GM21786 (cell line): ENCODE results near the gene ARAP3.
A peak's percentile ranks its signal among the peaks of the same experiment; 100 is the strongest.
"Not testable (repeated sequence)": the region's sequence is repeated elsewhere in the genome, so short reads cannot be mapped to it uniquely, and the experiment has no call there.

ENCODE experiments used
- ATAC-seq: cut with Tn5 transposase; IDR thresholded peaks from one replicate; pipeline ENCODE4 v1.9.1; 2021; ENCODE audit not compliant: unreplicated experiment

ARAP3 gene

GRCh38 chr5:141618030-141618803, 63.8 kb downstream of the ARAP3 start:
- peak; percentile 15 for ATAC-seq

DNA sequence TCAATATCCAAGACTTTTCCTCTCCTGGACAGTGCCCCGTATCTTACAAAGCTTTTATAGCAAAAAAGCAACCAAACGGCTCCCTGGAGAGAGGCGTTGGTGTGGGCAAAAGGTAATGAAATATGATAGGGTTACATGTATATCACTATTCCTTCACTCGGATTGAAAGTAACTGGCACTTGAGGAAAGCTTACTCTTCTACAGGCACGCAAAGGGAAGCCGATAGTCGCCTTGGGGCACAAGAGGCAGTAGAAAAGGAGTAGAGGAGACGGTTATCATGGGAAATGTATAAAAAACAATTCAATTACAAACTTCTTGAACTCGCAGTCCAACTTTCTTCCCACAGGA, 64.4 kb downstream of the ARAP3 start:
- ATAC-seq, result no peak

DNA sequence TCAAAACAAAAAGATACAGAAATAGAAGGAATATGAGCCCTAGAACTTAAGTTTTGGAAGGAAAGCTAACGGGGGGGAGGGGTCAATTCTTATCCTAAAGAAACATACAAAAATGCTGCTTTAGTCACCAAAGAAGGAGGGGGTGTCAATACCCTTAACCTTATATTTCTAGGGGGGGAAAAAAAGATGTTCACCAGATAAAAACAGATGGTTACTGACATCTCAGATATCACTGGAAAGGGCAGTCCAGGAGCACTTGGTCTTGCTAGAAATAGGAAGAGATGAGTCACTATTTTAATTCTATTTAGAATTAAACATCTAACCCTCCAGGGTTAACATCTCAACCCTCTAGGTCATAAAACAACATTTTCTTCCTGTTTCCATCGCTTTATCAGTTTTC, 64.9 kb downstream of the ARAP3 start:
- no peak for ATAC-seq

DNA sequence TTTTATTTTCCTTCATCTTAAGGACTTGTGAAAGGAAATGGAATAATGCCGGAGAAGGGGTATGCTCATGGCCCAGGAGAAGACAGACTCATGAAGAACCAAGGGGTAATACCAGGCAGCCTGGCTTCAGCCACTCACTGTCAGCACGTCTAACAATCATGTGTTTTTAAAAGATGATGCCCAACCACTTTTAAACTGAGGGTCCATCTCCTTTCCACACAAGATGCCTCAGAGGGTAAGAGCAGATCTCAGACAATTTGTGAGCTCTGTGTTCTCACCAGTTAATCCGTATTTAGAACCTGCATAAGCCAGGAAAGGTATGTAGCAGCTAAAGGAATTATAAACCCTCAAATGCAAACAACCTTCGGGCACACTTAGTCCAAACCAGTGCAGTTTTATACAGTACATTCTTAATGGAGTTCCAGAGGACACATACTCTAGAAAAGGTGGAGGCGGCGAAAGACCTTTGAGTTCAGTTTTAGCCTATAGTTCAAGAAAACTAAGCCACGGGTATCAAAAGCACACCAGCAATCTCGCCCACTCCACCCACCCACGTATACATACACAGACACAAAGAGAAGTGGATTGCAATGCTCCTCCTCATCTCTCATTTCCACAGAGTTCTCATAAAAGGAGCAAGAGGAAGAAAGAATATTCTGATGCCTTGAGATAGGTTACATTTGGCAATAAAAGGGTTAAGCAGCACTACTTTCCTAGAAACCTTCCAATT, 65.9 kb downstream of the ARAP3 start:
- no peak for ATAC-seq

- no peak for ATAC-seq
Measured at GRCh38 chr5:141613344-141613743, 68.7 kb downstream of the ARAP3 start.

GRCh38 chr5:141611289-141611688, 70.7 kb downstream of the ARAP3 start:
- no peak for ATAC-seq

DNA sequence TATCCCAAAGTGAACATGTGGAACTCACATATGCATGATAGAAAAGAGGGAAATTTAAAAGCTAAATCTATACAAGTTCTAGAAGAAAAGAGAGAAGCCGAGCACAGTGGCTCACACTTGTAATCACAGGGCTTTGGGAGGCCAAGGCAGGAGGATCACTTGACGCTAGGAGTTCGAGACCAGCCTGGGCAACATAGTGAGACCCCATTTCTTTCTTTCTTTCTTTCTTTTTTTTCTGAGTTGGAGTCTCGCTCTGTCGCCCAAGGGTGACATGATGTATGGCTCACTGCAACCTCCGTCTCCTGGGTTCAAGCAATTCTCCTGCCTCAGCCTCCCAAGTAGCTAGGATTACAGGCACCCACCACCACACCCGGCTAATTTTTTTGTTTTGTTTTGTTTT, 72.1 kb downstream of the ARAP3 start:
- not testable (repeated sequence) for ATAC-seq

- ATAC-seq, result no peak
Measured at GRCh38 chr5:141609044-141609443, 73.0 kb downstream of the ARAP3 start.

DNA sequence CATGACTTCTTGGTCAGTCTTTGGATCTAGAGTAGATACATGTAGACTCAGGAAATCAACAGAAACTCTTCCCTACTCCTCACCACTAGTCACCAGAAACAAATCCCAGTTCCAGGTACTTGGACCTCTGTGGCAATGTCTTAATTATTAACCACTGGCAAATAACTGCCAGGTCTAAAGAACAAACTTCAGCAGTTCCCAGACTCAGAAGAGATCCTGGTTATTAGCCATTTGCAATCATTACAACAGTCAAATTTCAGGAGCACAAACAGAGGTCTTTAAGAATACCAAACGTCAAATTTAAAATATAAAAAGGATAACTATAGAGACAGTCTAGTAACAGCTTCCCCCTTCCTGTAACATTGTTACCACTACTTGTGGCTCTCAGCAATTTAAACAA, 73.5 kb downstream of the ARAP3 start:
- no peak for ATAC-seq

DNA sequence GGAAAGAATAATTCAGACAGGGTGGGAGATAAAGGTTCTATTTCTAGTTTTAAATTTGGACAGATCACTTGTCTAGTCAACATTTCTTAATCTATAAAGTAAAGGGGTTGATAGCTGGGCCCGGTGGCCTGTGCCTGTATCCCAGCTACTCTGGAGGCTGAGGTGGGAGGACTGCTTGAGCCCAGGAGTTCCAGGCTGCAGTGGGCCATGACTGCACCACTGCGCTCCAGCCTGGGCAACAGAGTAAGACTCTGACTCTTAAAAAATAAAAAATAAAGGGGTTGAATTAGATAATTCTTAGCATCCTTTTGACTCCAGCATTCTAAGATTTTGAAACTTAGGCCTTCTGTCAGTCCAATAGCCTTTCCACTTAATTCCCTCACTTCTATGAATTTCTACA, 74.0 kb downstream of the ARAP3 start:
- no peak for ATAC-seq

DNA sequence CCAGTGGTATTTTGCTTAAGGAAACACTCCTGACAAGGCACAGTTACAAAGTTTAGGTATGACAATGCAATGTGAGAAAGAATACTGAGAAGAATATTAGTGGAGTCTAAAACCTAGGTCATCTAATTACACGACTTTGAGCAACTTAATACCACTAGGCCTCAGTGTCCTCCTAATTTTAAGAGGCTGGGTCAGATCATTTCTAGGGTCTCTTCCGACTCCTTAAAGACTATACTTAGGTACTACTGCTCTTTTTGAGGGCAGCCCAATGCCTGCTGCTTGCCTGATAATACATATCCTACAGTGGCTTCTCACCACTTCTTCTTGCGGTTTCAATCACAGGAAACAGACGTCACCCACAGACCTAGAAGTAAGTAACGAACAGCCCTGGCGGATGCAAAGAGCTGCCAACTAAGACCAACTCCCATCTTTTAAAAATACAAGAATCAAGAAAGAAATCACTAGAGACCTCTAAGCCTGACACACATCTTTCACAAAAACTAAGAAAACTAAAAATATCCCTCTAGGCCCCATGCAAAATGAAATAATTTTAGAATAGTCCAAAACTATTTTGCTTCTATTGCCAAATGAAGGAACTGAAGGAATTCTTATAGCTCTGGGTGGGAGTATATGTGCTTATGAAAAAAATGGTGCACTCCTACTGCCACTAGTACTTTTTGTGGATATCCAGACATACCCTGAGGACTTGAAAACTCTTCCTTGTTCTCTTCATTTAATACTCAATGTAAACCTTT, 76.3 kb downstream of the ARAP3 start:
- ATAC-seq, result peak; percentile 94

DNA sequence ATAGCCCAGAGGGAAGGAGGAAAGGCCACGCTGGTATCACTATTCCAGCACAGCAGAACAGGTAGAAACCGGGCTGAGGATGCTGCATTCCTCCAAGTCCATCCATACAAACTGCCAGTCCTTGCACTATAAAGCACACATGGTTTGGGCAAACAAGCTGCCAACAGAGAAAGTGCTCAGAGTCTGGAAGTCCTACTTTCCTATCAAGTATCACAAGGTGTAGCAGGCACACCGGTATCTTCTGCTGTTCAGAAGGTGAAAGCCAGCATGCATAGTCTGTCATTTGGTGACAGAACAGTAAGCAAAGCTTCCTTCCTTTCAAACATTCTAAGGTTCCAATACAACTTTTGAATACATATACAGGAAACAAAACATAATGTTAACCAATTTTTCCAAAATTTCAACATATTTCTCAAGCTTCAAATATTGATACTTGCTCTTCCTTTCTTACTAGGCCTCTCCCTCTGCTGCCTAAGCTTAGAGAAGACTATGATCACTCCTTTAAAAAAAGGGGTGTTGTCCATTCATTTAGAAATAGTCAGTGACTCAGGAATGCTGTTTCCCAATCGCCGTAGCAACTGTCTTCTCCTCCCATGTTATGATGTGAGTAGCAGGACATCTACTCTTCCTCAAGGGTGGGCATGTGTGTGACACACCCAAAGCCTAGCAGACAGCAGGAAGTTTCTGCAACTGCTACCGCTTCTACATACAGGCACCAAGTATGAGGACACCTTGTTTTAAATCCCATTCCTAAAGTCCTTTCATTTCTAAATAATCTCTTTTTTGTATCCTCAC, 77.9 kb downstream of the ARAP3 start:
- ATAC-seq, result no peak
